Fibroblast of lung (primary cell): ENCODE results near the gene C1QTNF12. TPM values are rescaled to one million over a fixed set of nuclear protein-coding genes. Genes with fewer than 3 reads are reported as not detected.

ENCODE experiments used
- DNase-seq, 2 donors: peaks; one replicate each; pipeline versions ENCODE4 v3.0.0 to v3.0.0-alpha.2; 2010; ENCODE audit warnings: low read depth in 2 of 2
- H2AFZ ChIP-seq: 2 replicates; pipeline ENCODE4 v1.5.1; 2012; ENCODE audit warnings: low read length, control low read depth, inconsistent platforms
- H3K27ac ChIP-seq: 2 replicates; pipeline ENCODE4 v1.5.1; 2011; ENCODE audit warnings: low read length, control low read depth; ENCODE audit not compliant: insufficient read depth
- H3K27me3 ChIP-seq: 2 replicates; pipeline ENCODE4 v1.5.1; 2011; ENCODE audit warnings: mild to moderate bottlenecking, low read length; ENCODE audit not compliant: control insufficient read depth, insufficient read depth
- H3K36me3 ChIP-seq: 2 replicates; pipeline ENCODE4 v1.5.1; 2011; ENCODE audit warnings: low read length; ENCODE audit not compliant: control insufficient read depth, insufficient read depth
- H3K4me1 ChIP-seq: 2 replicates; pipeline ENCODE4 v1.5.1; 2011; ENCODE audit warnings: low read length; ENCODE audit not compliant: control insufficient read depth, insufficient read depth; ENCODE audit errors: extremely low read depth
- H3K4me2 ChIP-seq: 2 replicates; pipeline ENCODE4 v1.5.1; 2011; ENCODE audit warnings: low read length, control low read depth; ENCODE audit not compliant: insufficient read depth; ENCODE audit errors: extremely low read depth
- H3K4me3 ChIP-seq, 4 experiments: fragments of 200-600 bp in 1 of 4; sonication (generic) in 1 of 4; replicated peaks in 1 of 4; 2 replicates each; pipeline ENCODE4 v1.5.1; 2011 to 2016; ENCODE audit warnings: low read length in 4 of 4, low read depth in 3 of 4, mild to moderate bottlenecking in 3 of 4, control low read depth in 2 of 4, inconsistent platforms in 1 of 4, mixed read lengths in 1 of 4; ENCODE audit not compliant: insufficient read depth in 1 of 4; ENCODE audit errors: control extremely low read depth in 1 of 4
- H3K79me2 ChIP-seq: 2 replicates; pipeline ENCODE4 v1.5.1; 2012; ENCODE audit warnings: mild to moderate bottlenecking, low read length, inconsistent platforms; ENCODE audit not compliant: control insufficient read depth, insufficient read depth
- H3K9ac ChIP-seq: 2 replicates; pipeline ENCODE4 v1.5.1; 2011; ENCODE audit warnings: mild to moderate bottlenecking, low read length, control low read depth; ENCODE audit not compliant: insufficient read depth
- H3K9me3 ChIP-seq: 2 replicates; pipeline ENCODE4 v1.5.1; 2012; ENCODE audit warnings: low read depth, low read length; ENCODE audit not compliant: control insufficient read depth, insufficient read depth
- H4K20me1 ChIP-seq: 2 replicates; pipeline ENCODE4 v1.5.1; 2011; ENCODE audit warnings: low read length; ENCODE audit not compliant: control insufficient read depth, insufficient read depth; ENCODE audit errors: extremely low read depth
- EZH2 ChIP-seq: IDR thresholded peaks from 2 replicates; pipeline ENCODE4 v1.5.1; 2012; ENCODE audit warnings: low read length, control low read depth, mild to moderate bottlenecking; ENCODE audit errors: missing control alignments
- polyA plus RNA-seq, 2 donors: library from polyadenylated mRNA; depleted of rRNA in 1 of 2; stranded (reverse) in 1 of 2; unstranded in 1 of 2; fragments of >200 nt; gene quantifications; 2 replicates each; pipeline ENCODE4 v1.2.1, GENCODE V29; 2011 to 2012; ENCODE audit warnings: missing spikeins in 1 of 2
- total RNA-seq: library from RNA; depleted of rRNA; stranded (reverse); fragments of >200 nt; gene quantifications from 2 replicates; pipeline ENCODE4 v1.2.1, GENCODE V29; 2014
- TF ChIP-seq, protein P1 (sequence below), 2 donors: IDR thresholded peaks in 1 of 2; conservative IDR thresholded peaks in 1 of 2; 1 replicate in 1 of 2; 2 replicates in 1 of 2; pipeline ENCODE4 v1.5.1; 2011 to 2012; ENCODE audit warnings: low read length in 2 of 2, control low read depth in 1 of 2, inconsistent platforms in 1 of 2, low read depth in 1 of 2, mild to moderate bottlenecking in 1 of 2

Gene C1QTNF12
- total and polyA plus RNA-seq, 2 donors (not counting 1 experiment from before 2014, with no cell fraction given), result 0.27 to 4.1 TPM

DNA sequence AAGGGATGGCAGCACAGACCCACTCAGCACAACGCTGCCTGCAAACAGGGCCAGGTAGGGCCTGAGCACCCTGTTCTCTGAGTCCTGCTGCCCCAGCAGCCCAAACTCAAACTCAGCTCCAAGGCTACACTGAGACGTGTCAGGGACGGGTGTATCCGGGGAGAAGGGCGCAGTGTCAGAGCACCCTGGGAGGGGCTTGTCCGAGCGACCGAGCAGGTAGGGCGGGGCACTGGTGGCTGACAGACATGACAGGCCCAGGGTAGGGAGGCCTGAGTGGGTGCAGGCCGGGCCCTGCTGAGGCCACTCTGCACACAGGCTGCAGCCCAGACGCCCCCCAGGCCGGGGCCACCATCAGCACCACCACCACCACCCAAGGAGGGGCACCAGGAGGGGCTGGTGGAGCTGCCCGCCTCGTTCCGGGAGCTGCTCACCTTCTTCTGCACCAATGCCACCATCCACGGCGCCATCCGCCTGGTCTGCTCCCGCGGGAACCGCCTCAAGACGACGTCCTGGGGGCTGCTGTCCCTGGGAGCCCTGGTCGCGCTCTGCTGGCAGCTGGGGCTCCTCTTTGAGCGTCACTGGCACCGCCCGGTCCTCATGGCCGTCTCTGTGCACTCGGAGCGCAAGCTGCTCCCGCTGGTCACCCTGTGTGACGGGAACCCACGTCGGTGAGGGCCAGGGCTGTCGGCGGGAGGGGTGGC is 39.2 kb upstream of the C1QTNF12 start:
- no peaks in the 10 kb centered on the region for H3K36me3 ChIP-seq
- no peaks in the 10 kb centered on the region for H4K20me1 ChIP-seq
- H2AFZ ChIP-seq, result no peak overlapping the region
- H3K4me2 ChIP-seq, result no peak overlapping the region
- no peak for DNase-seq
- H3K79me2 ChIP-seq, result no peaks in the 10 kb centered on the region
- no peak overlapping the region for H3K9ac ChIP-seq
- no peak for TF ChIP-seq EZH2
- TF ChIP-seq, protein P1, sequence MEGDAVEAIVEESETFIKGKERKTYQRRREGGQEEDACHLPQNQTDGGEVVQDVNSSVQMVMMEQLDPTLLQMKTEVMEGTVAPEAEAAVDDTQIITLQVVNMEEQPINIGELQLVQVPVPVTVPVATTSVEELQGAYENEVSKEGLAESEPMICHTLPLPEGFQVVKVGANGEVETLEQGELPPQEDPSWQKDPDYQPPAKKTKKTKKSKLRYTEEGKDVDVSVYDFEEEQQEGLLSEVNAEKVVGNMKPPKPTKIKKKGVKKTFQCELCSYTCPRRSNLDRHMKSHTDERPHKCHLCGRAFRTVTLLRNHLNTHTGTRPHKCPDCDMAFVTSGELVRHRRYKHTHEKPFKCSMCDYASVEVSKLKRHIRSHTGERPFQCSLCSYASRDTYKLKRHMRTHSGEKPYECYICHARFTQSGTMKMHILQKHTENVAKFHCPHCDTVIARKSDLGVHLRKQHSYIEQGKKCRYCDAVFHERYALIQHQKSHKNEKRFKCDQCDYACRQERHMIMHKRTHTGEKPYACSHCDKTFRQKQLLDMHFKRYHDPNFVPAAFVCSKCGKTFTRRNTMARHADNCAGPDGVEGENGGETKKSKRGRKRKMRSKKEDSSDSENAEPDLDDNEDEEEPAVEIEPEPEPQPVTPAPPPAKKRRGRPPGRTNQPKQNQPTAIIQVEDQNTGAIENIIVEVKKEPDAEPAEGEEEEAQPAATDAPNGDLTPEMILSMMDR (conservative IDR thresholded peaks at IDR 0.05 in 1 of 2, IDR thresholded peaks at IDR 0.05 in 1 of 2; ENCODE audit: low read depth in 1 of 2, low read length in 2 of 2), result no peak
- no peak overlapping the region for H3K4me3 ChIP-seq
- H3K27ac ChIP-seq, result no peak overlapping the region
- no peaks in the 10 kb centered on the region for H3K9me3 ChIP-seq
- H3K4me1 ChIP-seq, result peaks cover 2% of the 10 kb centered on the region
- no peaks in the 10 kb centered on the region for H3K27me3 ChIP-seq

DNA sequence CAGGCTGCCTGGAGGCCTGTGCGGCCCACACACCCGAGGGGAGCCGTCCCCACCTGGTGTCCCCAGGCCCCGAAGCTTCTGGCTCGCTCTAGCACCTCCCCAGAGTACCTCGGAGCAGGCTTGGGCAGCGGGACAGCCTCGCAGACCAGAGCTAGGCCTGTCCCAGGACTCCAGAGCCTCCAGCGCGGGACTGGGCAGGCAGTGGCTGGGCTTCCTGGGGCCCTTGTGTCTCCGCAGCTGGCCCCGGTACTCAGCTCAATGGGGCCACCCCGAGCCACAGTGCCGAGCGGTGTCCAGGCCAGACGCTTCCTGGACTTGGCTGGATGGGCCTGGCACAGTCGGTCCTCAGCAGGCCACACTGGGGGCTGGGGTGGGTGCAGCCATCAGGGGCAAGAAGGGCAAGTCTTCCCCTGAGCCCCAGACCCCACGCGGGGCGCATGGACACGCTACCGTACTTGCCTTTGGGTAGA is 38.6 kb upstream of the C1QTNF12 start:
- TF ChIP-seq, protein P1 (conservative IDR thresholded peaks at IDR 0.05 in 1 of 2, IDR thresholded peaks at IDR 0.05 in 1 of 2; ENCODE audit: low read depth in 1 of 2, low read length in 2 of 2), result no peak
- TF ChIP-seq EZH2, result no peak
- no peaks in the 10 kb centered on the region for H3K27me3 ChIP-seq
- no peaks in the 10 kb centered on the region for H3K79me2 ChIP-seq
- peaks cover 2% of the 10 kb centered on the region for H3K4me1 ChIP-seq
- H3K27ac ChIP-seq, result no peak overlapping the region
- no peaks in the 10 kb centered on the region for H3K9me3 ChIP-seq
- H3K36me3 ChIP-seq, result no peaks in the 10 kb centered on the region
- no peak overlapping the region for H3K9ac ChIP-seq
- no peak overlapping the region for H3K4me2 ChIP-seq
- no peak for DNase-seq
- no peaks in the 10 kb centered on the region for H4K20me1 ChIP-seq
- H2AFZ ChIP-seq, result no peak overlapping the region
- no peak overlapping the region for H3K4me3 ChIP-seq

DNA sequence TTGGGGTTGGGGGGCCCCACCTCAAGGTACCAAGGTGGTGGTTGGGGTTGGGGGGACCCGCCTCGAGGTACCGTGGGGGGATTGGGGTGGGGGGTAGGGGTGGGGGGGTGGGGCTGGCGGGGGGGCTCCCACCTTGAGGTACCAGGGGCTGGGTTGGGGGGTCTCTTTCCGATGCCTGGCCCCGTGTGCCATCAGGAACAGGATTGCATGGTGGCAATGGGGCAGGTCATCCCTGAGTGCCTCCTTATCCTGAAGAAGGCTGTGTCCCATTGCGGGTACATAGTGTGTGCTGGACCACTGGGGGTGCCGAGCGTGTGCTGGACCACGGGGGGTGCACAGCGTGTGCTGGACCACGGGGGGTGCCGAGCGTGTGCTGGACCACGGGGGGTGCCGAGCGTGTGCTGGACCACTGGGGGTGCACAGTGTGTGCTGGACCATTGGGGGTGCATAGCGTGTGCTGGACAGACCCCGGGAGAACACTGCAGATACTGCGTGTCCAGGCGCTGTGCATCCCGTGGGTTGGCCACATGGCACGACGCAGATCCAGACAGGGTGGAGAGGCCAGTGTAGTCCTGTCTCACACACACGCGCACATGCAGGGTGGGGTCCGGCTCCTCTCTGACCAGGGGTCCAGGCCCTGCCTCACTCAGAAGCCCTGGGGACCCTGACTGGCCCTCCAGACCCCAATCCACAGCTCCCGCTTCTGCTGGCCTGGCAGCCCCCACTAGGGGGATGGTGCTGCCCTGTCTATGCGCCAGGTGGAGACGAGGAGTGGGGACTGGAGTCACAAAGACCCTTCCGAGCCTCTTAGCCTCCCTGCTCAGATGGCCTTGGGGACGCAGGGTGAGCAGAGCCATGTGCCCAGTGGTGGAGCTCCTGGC is 37.9 kb upstream of the C1QTNF12 start:
- Histone ChIP-seq H2AFZ (no peak overlapping the region), H3K27ac (no peak overlapping the region), H3K27me3 (no peaks in the 10 kb centered on the region), H3K4me1 (peaks cover 2% of the 10 kb centered on the region), H3K4me2 (no peak overlapping the region), H3K79me2 (no peaks in the 10 kb centered on the region), H3K9ac (no peak overlapping the region), H3K9me3 (no peaks in the 10 kb centered on the region), H3K4me3 (no peak overlapping the region), H4K20me1 (no peaks in the 10 kb centered on the region), H3K36me3 (no peaks in the 10 kb centered on the region)
- DNase-seq, result no peak
- TF ChIP-seq, protein P1 (conservative IDR thresholded peaks at IDR 0.05 in 1 of 2, IDR thresholded peaks at IDR 0.05 in 1 of 2; ENCODE audit: low read depth in 1 of 2, low read length in 2 of 2), result no peak
- no peak for TF ChIP-seq EZH2
